Measurements from ENCODE around the gene CNIH2.

GRCh38 chr11:66314561-66315497 lies 36.9 kb downstream of the CNIH2 start:
- no peak for TF ChIP-seq CTCF (conservative IDR thresholded peaks at IDR 0.05; ENCODE audit: low read length)
- no peak for TF ChIP-seq EZH2phosphoT487 (IDR thresholded peaks at IDR 0.05; ENCODE audit: borderline replicate concordance)

All from Loucy (cell line).